Esophagus mucosa (tissue), 1 donor: Measurements from ENCODE around the gene ITGA7. TPM values are rescaled to one million over a fixed set of nuclear protein-coding genes. Genes with fewer than 3 reads are reported as not detected.

Experiments
- ATAC-seq: fragments of 200-7000 bp; cut with Tn5 transposase; one replicate; pipeline ENCODE4 v1.9.1; 2020
- total RNA-seq: library from RNA; stranded (reverse); gene quantifications from one replicate; pipeline ENCODE4 v1.2.4, GENCODE V29; 2023
- donor health status: DM: yes; HTN: yes; CAD: no.

ITGA7 gene
- total RNA-seq = 6.7 TPM

GRCh38 chr12:55707841-55708694 is at the start of gene ITGA7:
ITGA7 (minus strand) TSS chr12:55707904; CDS start chr12:55707682, 222 bp downstream.
- ATAC-seq = peak; percentile 24

GRCh38 chr12:55755246-55755645 is 47.5 kb upstream of the ITGA7 start:
- no peak for ATAC-seq

- ATAC-seq = no peak
Measured at GRCh38 chr12:55748230-55748993, 40.7 kb upstream of the ITGA7 start.

- no peak for ATAC-seq
Measured at GRCh38 chr12:55746913-55747231, 39.2 kb upstream of the ITGA7 start.

GRCh38 chr12:55746174-55746912 is 38.6 kb upstream of the ITGA7 start:
- no peak for ATAC-seq

GRCh38 chr12:55745361-55746173 is 37.9 kb upstream of the ITGA7 start:
- ATAC-seq = no peak

- no peak for ATAC-seq
Measured at GRCh38 chr12:55744340-55745030, 36.8 kb upstream of the ITGA7 start.

- ATAC-seq = peak; percentile 39
Measured at GRCh38 chr12:55743406-55744339, 36.0 kb upstream of the ITGA7 start.

- ATAC-seq = no peak
Measured at GRCh38 chr12:55742719-55743405, 35.2 kb upstream of the ITGA7 start, which contains the start of gene GDF11. GDF11 (plus strand) TSS chr12:55743122; CDS start chr12:55743317, 195 bp downstream.

GRCh38 chr12:55741931-55742680 is 34.4 kb upstream of the ITGA7 start:
- ATAC-seq = no peak

GRCh38 chr12:55739025-55739378 is 31.3 kb upstream of the ITGA7 start:
- no peak for ATAC-seq

- peak; percentile 61 for ATAC-seq
Measured at GRCh38 chr12:55738123-55739024, 30.7 kb upstream of the ITGA7 start.

- peak; percentile 18 for ATAC-seq
Measured at GRCh38 chr12:55737581-55738122, 29.9 kb upstream of the ITGA7 start.

GRCh38 chr12:55736780-55737580 is 29.3 kb upstream of the ITGA7 start:
- ATAC-seq = peak; percentile 59

- no peak for ATAC-seq
Measured at GRCh38 chr12:55736076-55736475, 28.4 kb upstream of the ITGA7 start.

- no peak for ATAC-seq
Measured at GRCh38 chr12:55734595-55734994, 26.9 kb upstream of the ITGA7 start.

GRCh38 chr12:55733858-55734257 is 26.2 kb upstream of the ITGA7 start:
- no peak for ATAC-seq
